Right ventricle myocardium superior (tissue), 1 donor: Measurements from ENCODE around the gene TOE1. TPM values are rescaled to one million over a fixed set of nuclear protein-coding genes. Genes with fewer than 3 reads are reported as not detected.
"Not testable (repeated sequence)": the region's sequence is repeated elsewhere in the genome, so short reads cannot be mapped to it uniquely, and the experiment has no call there.

Source experiments
- ATAC-seq: fragments of 200-7000 bp; cut with Tn5 transposase; one replicate; pipeline ENCODE4 v1.9.1; 2020; ENCODE audit warnings: mild to moderate bottlenecking; ENCODE audit not compliant: poor library complexity
- DNase-seq: peaks from one replicate; pipeline ENCODE4 v3.0.0-alpha.2; 2020
- intact Hi-C: fragments of 100-400 bp; cut with DNase I; formaldehyde crosslinking; loops from one replicate; pipeline ENCODE4 v1.11.2; 2022
- long read RNA-seq: library from polyadenylated mRNA; unstranded; transcript quantifications from one replicate; pipeline ENCODE4 v2.0.0, GENCODE V29; 2021
- total RNA-seq: library from RNA; stranded (reverse); fragmentation: NEBNext Ultra II Directional; extraction: Animal tissue kit (Norgen Biotek cat#: 25700); gene quantifications from one replicate; pipeline ENCODE4 v1.2.1, GENCODE V29; 2021
- donor health status: DM: no; HTN: yes; CAD: no; lungs with severe emphysema.

TOE1 gene
- total RNA-seq: 2.9 TPM
- long read RNA-seq, transcript TOE1-201 (8 exons, 2,389 nt): major isoform, 5 of 12 reads
- long read RNA-seq, partial matches to known transcripts: 0 of 12 reads
- long read RNA-seq, other reads (novel, unspliced or antisense): 5 of 12 reads

DNA sequence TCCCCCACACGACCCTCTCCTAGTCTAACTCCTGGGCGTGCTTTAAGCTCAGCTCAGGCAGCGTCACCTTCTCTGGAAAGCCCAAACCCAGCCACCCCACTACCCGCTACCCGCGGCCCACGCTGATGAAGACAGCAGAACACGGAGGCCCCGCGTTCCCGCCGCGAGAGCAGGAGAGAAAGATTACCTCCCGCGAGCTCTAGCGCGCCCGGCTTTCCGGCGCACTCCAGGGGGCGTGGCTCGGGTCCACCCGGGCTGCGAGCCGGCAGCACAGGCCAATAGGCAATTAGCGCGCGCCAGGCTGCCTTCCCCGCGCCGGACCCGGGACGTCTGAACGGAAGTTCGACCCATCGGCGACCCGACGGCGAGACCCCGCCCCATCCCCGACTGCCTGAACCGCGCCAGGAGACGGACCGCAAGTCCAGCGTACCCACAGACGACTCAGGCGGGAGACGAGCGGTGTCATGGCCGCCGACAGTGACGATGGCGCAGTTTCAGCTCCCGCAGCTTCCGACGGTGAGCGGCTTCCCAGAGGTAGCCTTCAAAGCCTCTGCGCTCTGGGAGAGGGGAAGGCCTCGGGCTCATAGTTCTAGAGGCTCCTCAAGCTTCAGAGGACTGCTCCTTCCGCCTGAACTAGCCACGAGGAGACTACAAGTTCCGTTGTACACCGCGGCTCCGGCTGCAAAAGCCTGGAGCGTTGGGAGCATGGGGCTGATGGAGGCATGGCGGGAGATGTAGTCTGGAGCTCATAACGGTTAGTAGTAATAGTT lies at the start of gene TOE1, which contains the start of gene MUTYH:
Gene TOE1, plus strand, starts transcription at position 382 of the 770 bp plus-strand sequence. Its CDS starts 83 bp downstream, at position 465.
Gene MUTYH, minus strand, starts transcription at position 652 of the 770 bp plus-strand sequence. CDS start 5,935 bp downstream, outside the sequence.
- intact Hi-C loops: no loop called here
- peak; percentile 97 for ATAC-seq

DNA sequence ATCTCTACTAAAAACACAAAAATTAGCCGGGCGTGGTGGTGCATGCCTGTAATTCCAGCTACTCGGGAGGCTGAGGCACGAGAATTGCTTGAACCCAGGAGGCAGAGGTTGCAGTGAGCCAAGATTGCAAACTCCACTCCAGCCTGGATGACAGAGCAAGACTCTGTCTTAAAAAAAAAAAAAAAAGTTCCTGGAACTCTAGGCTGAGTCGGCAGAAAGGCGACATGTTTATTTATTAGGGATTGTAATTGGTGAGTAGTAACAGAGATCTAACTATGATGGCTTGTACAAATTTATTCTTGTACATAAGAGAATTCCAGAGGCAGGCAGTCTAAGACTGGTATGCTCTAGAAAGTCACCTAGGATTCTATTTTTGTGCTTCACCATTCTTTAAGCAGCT lies 49.0 kb upstream of the TOE1 start:
- ATAC-seq, intact Hi-C loops, DNase-seq: not testable (repeated sequence)

More for the DNA sequence above, at the start of gene TOE1, which contains the start of gene MUTYH:
- peak; percentile 97 for DNase-seq

GRCh38 chr1:45291716-45292115 lies 48.3 kb upstream of the TOE1 start:
- DNase-seq: no peak
- ATAC-seq: no peak
- intact Hi-C loops: no loop called here

GRCh38 chr1:45297666-45298356 lies 42.2 kb upstream of the TOE1 start:
- intact Hi-C loops: no loop called here
- no peak for ATAC-seq
- no peak for DNase-seq

DNA sequence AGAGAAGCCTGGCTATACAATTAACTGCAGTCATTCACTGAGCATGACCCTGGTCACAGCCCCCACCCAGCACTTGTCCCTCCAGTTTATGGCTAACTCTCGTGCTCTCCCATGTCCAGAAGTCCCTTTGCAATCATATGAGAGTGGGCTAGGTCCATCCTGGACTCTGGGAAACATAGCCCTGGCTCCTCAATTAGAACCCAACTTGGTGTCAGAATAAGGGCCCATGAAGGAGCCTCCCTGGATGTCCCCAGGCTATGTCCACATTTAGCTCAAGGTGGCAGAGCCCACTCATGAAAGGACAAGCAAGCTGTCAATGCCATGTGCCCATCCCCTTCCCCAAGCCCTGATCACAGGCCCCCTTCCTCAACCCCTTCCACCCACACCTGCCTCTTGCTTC lies 40.7 kb upstream of the TOE1 start:
- intact Hi-C loops: no loop called here
- ATAC-seq (no peak), DNase-seq (no peak)

GRCh38 chr1:45299981-45300668 lies 39.8 kb upstream of the TOE1 start:
- ATAC-seq (no peak), DNase-seq (no peak)
- intact Hi-C loops: loop anchor here (2.0 kb wide), 1 partner anchor 285 kb away; no protein-coding TSS in a partner anchor

- ATAC-seq (no peak), DNase-seq (no peak)
- intact Hi-C loops: loop anchor here (2.0 kb wide), 1 partner anchor 286 kb away; no protein-coding TSS in a partner anchor
Measured at GRCh38 chr1:45300669-45300997, 39.3 kb upstream of the TOE1 start.

GRCh38 chr1:45302505-45303150 lies 37.3 kb upstream of the TOE1 start:
- intact Hi-C loops: no loop called here
- DNase-seq (no peak), ATAC-seq (no peak)

DNA sequence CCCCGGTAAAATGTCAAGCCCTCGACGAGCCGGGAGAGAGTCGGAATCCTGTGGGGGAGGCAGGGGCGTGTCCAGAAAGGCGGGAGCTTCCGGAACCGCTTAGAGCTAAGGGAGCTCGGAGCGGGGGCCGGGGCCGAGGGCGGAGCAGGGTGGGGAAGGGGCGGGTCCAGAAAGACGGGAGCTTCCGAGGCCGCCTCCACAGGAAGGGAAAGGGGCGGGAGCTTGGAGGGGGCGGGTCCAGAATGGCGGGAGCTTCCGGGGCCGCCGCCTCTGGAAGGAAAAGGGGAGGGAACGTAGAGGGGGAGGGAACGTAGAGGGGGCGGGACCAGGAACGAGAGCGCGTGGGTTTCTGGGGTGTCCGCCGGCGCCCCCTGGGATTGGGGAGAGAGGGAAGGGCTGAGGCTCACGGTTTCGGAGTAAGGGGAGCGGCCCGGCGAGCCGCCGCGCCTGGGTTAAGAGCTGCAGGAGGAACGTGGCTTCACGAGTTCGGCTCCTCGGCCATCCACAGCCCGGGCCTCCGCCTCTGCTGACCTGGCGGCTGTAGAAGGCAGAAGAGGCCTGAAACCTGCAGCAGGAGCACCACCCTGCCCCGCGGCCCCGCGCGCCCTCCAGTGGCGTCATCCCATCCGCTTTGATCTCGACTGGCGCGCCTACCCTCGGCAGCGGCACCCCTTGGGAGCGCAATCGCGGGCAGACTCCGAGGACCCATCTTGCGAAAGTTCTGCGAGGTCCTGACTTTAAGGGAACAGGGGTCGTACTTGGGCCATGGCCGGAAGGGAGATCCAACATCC lies 36.3 kb upstream of the TOE1 start:
- intact Hi-C loops: no loop called here
- DNase-seq (peak; percentile 99), ATAC-seq (peak; percentile 97)

- intact Hi-C loops: no loop called here
- ATAC-seq: no peak
- peak; percentile 52 for DNase-seq
Measured at GRCh38 chr1:45304311-45305081, 35.5 kb upstream of the TOE1 start.

DNA sequence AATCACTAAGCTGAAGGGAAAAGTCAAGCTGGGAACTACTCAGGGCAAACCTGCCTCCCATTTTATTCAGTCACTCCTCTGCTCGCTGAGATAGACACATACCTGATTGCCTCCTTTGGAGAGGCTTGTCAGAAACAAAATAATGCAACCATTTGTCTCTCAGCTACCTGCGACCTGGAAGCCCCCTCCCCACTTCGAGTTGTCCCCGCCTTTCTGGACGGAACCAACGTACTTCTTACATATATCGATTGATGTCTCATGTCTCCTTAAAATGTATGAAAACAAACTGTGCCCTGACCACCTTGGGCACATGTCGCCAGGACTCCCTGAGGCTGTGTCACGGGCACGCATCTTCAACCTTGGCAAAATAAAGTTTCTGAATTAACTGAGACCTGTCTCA lies 34.7 kb upstream of the TOE1 start:
- ATAC-seq (no peak), DNase-seq (no peak)
- intact Hi-C loops: no loop called here

DNA sequence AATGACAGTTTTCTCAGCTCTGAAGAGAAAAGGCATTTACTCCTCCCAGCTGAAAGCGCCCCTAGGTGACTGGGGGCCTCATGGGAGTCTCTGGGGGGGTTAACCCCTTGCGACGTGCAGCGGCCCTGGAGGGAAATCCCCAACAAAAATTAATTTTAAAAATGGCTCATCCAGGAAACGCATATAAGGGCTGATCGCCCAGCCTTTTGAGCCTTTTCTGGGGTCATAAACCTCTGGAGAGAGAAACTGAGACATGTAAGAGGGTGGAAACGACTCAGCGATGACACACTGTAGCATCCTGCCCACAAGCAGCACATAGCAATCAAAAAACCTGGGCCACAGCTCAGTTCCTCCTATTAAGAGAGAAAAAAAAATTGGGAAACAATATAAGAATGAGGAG lies 33.7 kb upstream of the TOE1 start:
- DNase-seq (no peak), ATAC-seq (no peak)
- intact Hi-C loops: no loop called here

DNA sequence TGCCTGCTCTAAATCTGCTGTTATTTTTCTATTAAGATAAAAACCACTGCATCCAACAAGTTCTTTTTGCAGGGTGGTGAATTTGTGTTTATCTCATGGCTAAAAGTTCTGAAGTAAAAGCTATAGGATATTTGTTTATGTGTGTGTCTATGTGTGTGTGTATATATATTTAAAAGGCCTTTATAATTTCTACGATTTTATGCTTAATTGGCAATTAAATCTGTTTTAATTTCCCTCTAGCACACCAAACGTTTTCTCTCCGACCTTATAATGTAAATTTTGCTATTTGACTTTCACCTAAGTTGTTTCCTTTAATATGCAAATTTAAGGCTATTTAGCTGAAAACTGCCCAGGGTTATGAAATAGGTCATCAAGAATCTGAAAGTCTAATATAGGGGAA lies 33.1 kb upstream of the TOE1 start:
- DNase-seq: no peak
- intact Hi-C loops: no loop called here
- no peak for ATAC-seq

- intact Hi-C loops: no loop called here
- DNase-seq (no peak), ATAC-seq (no peak)
Measured at GRCh38 chr1:45314266-45314665, 25.7 kb upstream of the TOE1 start.

- ATAC-seq (no peak), DNase-seq (no peak)
- intact Hi-C loops: no loop called here
Measured at GRCh38 chr1:45317166-45317565, 22.8 kb upstream of the TOE1 start.

DNA sequence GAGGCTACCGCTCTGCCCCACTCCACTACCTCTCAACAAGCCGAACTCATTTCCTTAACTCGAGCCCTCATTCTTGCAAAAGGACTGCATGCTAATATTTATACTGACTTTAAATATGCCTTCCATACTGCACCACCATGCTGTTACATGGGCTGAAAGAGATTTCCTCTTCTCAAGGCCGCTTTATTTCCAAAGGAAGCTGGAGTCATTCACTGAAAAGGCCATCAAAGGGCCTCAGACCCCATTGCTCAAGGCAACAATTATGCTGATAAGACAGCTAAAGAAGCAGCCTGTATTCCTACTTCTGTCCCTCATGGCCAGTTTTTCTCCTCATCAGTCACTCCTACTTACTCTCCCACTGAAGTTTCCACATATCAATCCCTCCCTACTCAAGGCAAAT lies 20.2 kb upstream of the TOE1 start:
- no peak for DNase-seq
- intact Hi-C loops: no loop called here

GRCh38 chr1:45321444-45321843 lies 18.5 kb upstream of the TOE1 start:
- DNase-seq (no peak), ATAC-seq (no peak)
- intact Hi-C loops: no loop called here

More for the DNA sequence above, 20.2 kb upstream of the TOE1 start:
- ATAC-seq: no peak
